Mesenteric fat pad (tissue), 1 donor: Measurements from ENCODE around the gene MBD3L4. TPM values are rescaled to one million over a fixed set of nuclear protein-coding genes. Genes with fewer than 3 reads are reported as not detected.
A peak's percentile ranks its signal among the peaks of the same experiment; 100 is the strongest.
"Not testable (repeated sequence)": the region's sequence is repeated elsewhere in the genome, so short reads cannot be mapped to it uniquely, and the experiment has no call there.

ENCODE experiments used
- DNase-seq: peaks from one replicate; pipeline ENCODE4 v3.0.0-alpha.2; 2020; ENCODE audit warnings: low spot score
- long read RNA-seq: library from polyadenylated mRNA; unstranded; transcript quantifications from one replicate; pipeline ENCODE4 v2.0.0, GENCODE V29; 2020
- total RNA-seq: library from RNA; stranded (reverse); fragmentation: NEBNext Ultra II Directional; extraction: Animal tissue kit (Norgen Biotek cat#: 25700); gene quantifications from one replicate; pipeline ENCODE4 v1.2.1, GENCODE V29; 2021
- donor health status: DM: yes; HTN: yes; CAD: no.

MBD3L4 gene
- total RNA-seq, result not detected
- long read RNA-seq, result 0 reads

DNA sequence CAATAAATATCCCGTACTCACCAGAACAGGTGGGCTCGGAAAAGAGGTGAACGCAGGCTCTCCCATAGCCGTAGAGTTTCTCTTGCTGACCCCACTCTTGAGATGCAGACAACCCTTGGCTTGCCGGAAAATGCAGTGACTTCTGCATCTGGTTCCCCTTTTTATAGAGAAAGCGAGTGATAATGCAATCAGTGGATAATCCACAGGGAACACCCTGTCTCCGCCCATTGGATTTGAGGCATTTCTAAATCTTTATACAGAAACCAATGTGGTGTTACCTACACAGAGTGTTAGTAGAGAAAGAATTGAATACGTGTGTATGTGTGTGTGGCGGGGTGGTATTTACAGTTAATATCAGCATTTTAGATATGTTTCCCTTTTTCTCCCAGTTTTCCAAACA lies at the start of gene MBD3L4:
Gene MBD3L4 (minus strand): TSS at position 101 of the 400 bp plus-strand sequence. CDS start 35 bp downstream, at position 66.
- not testable (repeated sequence) for DNase-seq

DNA sequence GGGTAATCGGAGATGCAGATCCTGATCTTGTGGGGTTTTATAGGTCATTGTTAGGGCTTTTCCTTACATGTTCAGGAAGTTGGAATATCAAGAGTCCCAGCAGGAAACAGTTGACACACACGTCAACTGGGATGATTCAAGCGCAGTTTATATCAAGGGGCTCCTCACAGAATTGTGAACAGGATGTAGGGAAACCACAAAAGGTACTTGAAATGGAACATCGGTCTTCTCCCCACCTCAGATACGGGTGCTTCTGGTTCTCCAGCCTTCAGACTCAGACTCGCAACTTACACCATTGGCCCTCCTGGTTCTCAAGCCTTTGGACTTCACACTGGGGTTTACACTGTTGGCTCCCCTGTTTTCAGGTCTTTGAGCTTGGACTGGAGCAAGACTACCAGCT lies 49.0 kb upstream of the MBD3L4 start:
- no peak for DNase-seq

DNA sequence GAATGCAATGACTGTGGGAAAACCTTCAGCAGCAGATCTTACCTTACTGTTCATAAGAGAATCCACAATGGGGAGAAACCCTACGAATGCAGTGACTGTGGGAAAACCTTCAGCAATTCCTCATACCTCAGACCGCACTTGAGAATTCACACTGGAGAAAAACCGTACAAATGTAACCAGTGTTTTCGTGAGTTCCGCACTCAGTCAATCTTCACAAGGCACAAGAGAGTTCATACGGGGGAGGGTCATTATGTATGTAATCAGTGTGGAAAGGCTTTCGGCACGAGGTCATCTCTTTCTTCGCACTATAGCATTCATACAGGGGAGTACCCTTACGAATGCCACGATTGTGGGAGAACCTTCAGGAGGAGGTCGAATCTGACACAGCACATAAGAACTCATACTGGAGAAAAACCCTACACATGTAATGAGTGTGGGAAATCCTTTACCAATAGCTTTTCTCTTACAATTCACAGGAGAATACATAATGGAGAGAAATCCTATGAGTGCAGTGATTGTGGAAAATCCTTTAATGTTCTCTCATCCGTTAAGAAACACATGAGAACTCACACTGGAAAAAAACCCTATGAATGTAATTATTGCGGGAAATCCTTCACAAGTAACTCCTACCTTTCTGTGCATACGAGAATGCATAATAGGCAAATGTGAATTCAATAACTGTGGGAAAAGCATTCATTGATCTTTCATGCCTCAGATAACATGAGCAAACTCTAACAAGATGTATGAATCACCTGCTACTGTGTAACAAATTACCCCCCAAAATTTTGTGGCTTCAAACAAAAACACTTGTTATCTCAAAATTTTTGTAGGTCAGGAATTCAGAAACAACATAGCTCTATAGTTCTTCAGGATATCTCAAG lies 43.3 kb upstream of the MBD3L4 start:
- no peak for DNase-seq

DNA sequence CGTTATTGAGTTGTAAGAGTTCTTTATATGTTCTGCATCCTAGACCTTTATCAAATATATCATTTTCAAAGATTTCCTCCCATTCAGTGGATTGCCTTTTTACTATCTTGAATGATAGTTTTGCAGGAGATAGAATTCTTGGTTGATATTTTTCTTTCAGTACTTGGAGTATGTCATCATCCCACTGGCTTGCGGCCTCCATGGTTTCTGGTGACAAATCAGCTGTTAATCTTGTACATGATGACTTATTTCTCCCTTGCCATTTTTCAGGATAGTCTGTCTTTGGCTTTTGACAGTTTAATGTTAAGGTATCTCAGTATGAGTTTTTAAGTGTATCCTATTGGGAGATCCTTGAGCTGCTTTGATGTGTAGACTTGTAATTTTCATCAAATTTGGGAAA lies 38.0 kb upstream of the MBD3L4 start:
- no peak for DNase-seq

DNA sequence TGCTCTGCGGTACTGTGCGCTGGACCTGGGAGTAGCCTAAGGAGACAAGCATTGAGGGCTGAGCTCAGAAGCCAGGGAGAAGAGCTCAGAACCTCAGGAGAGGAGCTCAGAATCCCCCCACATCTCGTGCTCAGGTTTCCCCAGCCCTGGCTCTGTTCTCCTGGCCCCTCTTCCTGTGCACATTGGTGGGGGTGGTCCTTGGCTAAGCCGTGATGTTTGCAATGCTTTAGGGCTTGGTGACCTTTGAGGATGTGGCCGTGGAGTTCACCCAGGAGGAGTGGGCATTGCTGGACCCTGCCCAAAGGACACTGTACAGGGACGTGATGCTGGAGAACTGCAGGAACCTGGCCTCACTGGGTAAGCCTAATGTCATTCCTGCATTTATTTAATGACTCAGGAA lies 36.2 kb upstream of the MBD3L4 start:
- DNase-seq, result no peak

DNA sequence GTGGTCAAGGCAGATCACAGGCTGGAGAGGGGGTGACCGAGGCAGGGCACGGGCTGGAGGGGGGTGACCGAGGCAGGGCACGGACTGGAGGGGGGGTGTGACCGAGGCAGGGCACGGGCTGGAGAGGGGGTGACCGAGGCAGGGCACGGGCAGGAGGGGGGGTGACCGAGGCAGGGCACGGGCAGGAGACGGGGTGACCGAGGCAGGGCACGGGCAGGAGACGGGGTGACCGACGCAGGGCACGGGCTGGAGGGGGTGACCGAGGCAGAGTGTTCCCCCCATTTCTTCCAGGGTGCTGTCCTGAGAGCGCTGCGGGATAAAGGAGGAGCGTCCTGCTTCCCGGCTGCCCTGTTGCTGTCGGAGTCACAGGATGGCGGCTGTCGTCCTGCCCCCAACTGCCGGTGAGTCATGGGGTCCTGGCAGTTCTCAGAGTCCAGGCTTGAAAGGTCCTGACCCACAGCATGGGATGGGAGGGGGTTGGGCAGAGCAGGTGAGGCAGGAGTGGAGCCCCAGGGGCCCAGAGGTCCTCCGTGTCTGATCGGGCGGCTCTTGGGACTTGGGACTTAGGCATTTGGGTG lies 34.8 kb upstream of the MBD3L4 start:
- DNase-seq, result no peak

DNA sequence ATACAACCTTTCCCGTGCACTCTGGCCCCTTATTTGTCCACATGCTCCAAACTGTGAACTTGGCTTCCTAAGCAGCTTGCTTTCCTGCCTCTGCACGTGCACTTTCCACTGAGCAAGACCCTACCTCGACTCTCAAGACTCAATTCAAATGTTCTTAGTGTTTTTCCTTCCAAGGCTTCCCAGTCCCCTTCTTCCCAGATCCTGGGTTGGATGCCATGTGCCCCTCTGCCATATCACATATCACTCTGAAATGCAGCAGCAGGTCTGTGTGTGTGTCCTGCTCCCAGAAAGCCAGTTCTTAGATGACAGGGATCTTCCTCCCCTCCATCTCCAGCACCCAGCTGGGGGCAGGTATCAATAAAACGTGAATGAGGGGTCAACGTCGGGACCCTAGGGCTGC lies 32.6 kb upstream of the MBD3L4 start:
- DNase-seq, result no peak

DNA sequence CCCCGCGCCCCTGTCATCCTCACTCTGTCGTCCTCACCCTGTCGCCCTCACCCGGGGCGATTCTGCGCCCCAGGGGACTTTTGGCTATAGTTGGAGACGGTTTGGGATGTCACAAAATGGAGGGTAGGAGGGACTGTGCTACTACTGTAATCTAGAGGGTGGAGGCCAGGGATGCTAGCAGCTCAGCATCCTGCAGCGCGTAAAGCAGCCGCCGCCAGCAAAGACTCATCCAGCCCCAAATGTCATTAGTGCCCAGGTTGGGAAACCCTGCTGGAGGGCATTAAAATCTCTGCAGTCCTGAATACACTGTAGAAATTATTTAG lies 29.9 kb upstream of the MBD3L4 start:
- DNase-seq, result no peak

DNA sequence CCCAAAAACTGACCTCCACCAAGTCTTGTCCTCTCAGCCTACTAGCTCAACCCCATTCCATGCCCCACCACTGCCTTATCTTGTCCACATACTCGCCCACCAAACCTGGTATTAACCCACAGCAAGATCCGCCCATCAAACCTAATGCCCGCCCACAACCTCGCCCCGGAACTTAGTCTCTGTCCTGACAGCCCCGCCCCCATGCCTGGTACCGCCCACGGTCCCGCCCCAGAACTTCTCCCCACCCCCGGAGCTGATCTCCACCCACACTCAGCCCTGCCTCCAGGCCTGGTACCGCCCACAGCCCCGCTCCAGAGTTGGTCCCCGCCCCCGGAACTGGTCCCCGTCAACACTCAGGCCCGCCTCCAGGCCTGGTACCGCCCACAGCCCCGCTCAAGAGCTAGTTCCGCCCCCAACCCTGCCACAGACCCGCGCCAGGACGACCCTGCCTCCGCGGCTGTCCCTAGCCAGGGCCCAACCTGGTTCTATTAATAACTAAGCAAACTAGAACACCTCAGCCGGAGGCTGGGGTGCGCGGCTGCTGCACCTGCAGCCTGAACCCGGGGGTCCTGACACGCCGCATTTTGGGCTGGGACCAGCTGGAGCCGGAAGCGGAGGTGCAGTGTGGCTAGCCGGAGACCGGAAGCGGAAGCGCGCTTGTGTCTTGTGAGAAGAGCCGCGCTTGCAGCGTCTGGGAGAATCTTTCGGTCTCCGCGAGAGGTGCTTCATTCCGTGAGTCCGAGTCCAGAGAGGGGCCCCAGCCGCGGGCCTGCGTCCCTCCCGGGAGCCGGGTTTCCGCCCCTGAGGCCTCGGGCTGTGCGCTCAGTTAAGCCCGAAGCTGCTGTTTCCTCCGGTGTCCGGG lies 29.3 kb upstream of the MBD3L4 start, which contains the start of gene ZNF557:
Gene ZNF557 (plus strand): TSS at position 662 of the 862 bp plus-strand sequence. CDS start 5,372 bp downstream, outside the sequence.
- DNase-seq, result peak; percentile 99

DNA sequence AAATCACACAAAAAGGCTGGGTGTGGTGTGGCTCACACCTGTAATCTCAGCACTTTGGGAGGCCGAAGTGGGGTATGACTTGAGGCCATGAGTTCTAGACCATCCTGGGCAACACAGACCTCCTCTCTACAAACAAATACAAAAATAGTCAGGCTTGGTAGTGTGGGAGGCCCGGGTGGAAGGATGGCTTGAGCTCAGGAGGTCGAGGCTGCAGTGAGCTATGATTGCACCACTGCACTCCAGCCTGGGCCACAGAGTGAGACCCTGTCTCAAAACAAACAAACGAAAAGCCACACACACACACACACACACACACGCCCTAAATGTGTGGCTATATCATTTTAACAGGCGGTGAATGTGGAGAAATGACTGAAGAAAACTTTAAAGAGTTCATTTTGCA lies 28.6 kb upstream of the MBD3L4 start:
- DNase-seq, result no peak

DNA sequence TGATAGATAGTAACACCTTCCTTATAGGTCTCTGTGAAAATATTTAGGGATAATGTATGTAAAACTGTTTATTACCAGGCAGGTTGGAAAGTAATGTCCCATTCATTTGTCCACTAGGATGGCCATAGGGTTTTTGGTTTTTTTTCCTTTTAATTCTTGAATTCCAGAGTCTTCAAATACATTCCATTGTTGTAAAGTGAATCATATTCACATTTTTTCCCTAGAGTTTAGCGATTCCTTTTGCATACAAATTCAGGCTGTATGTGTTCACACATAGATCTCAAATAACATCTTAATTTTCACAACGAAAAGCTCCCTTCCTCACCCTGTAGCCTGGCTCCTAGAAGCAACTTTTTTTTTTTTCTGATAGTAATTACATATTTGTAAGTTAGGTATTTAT lies 27.7 kb upstream of the MBD3L4 start:
- DNase-seq, result no peak

DNA sequence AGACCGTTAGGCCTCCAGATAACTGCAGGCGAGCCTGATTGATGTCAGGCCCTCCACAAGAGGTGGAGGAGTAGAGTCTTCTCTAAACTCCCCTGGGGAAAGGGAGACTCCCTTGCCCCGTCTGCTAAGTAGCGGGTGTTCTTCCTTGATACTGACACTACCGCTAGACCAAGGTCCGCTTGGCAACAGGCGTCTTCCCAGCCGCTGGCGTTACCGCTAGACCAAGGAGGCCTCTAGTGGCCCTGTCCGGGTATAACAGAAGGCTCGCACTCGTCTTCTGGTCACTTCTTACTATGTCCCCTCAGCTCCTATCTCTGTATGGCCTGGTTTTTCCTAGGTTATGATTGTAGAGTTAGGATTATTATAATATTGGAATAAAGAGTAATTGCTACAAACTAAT lies 27.1 kb upstream of the MBD3L4 start:
- DNase-seq, result not testable (repeated sequence)

DNA sequence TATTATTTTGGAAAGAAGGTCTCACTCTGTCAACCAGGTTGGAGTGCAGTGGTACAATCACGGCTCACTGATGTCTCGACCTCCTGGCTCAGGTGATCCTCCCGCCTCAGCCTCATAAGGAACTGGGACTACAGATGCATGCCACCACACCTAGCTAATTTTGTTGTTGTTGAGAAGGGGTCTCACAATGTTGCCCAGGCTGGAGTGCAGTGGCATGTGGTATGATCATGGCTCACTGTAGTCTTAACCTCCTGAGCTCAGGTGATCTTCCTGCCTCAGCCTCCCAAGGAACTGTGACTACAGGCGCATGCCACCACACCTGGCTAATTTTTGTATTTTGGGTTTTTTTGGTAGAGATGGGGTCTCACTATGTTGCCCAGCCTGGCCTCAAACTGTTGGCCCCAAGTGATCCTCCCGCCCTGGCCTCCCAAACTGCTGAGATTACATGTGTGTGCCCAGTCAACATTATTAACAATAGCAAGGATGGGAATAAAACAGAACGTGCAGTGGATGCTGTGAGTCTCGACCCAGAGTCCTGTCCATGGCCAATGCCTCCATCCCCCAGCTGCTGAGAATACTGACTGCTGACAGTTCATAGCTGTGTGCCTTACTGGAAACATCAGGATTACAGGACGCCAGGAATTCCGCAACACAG lies 23.9 kb upstream of the MBD3L4 start:
- DNase-seq, result no peak

DNA sequence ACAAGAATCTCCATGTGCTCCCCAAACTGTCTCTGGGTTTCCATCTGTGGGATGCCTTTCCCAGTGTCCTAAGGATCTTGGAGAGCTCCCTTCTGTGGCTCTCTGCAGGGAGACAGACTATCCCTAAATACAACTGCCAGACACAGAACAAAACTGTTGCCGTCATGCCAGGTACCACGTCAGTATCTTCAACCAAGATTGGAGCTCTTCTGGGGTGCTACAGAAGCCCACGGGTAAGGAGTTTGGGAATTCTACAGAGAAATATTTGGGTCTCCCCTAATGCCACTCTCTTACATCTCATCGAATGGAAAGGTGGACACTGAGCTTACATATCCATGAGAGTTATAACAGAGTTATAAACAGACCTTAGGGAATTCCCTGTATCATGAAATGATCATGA lies 23.4 kb upstream of the MBD3L4 start:
- no peak for DNase-seq

DNA sequence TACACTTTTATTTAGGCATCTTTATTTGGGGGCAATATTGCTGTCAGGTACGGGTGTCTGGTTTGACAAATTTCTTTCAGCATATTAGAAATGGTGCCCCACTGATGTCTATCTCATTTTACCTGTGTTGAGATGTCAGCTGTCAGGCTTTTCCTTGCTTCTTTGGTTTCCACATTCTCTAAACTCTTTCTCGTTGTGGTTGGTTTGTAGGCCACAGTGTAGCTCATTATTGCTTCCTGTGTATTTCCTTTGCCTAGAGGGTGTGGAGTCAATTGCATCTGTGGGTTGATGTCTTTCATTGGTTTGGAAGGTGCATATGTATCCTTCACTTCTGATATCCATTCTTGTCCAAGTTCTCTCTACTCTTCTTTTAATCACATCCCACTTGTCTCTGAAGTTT lies 20.0 kb upstream of the MBD3L4 start:
- not testable (repeated sequence) for DNase-seq

DNA sequence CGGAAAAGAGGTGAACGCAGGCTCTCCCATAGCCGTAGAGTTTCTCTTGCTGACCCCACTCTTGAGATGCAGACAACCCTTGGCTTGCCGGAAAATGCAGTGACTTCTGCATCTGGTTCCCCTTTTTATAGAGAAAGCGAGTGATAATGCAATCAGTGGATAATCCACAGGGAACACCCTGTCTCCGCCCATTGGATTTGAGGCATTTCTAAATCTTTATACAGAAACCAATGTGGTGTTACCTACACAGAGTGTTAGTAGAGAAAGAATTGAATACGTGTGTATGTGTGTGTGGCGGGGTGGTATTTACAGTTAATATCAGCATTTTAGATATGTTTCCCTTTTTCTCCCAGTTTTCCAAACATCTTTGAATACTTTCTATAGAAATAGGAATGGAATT lies 18.6 kb upstream of the MBD3L4 start, which contains the start of gene MBD3L3:
Gene MBD3L3 (minus strand): TSS at position 101 of the 400 bp plus-strand sequence. CDS start 71 bp downstream, at position 30.
- not testable (repeated sequence) for DNase-seq

DNA sequence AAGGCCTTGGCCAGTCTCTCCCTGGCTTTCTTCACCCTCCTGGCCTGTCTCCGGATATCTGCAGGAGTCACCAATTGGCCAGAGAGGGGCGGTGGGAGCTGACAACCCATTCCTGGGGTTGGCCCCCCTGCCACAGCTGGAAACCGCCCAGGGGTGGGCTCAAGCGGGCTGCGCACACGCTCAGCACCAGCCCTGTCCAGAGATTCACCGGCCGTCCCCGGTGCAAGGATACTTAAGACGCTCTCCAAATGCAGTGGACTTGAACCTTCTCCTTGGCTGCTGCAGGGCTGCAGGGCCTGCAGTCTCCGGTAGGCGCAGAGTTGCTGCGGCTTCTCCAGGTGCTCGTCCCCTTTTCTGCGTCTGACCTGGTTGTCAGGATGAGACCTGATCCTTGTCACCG lies 16.4 kb upstream of the MBD3L4 start:
- DNase-seq, result peak; percentile 81

DNA sequence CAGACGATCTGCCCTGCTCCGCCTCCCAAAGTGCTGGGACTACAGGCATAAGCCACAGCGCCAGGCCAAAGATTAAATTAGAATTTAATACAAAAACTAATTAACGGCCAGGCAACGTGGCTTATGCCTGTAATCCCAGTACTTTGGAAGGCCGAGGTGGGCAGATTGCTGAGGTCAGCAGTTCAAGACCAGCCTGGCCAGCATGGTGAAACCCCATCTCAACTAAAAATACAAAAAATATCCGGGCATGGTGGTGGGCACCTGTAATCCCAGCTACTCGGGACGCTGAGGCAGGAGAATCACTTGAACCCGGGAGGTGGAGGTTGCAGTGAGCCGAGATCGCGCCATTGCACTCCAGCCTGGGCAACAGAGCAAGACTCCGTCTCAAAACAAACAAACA lies 15.7 kb upstream of the MBD3L4 start:
- not testable (repeated sequence) for DNase-seq

DNA sequence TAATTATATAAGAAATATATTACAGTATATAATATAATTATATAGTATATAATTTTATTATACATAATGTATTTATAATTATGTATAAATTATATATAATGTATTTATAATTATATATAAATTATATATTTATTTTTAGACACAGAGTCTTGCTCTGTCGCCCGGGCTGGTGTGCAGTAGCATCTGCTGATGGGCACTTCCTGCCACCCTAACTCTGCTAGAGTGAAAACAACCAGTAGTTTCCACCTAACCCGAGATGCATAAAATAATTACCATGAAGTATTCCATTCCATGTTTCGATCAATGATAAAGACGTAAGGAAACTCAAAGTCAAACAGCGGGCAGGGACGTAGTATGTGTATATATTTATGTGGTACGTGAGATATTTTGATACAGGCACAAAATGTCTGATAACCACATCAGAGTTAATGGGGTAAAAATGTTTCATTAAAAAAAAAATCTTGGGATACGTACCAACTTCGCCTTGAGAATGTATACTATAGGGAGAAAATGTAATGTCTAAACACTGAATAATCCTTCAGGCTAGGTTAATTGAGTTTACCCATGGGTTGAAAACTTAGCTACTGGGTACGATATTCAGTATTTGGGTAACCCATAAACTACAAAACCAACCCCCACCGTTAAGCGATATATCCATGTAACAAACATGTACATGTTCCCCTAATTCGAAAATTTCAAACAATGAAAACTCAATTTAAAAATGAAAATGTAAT lies 14.8 kb upstream of the MBD3L4 start:
- not testable (repeated sequence) for DNase-seq

DNA sequence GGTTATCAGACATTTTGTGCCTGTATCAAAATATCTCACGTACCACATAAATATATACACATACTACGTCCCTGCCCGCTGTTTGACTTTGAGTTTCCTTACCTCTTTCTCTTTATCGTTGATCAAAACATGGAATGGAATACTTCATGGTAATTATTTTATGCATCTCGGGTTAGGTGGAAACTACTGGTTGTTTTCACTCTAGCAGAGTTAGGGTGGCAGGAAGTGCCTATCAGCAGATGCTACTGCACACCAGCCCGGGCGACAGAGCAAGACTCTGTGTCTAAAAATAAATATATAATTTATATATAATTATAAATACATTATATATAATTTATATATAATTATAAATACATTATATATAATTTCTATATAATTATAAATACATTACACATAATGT lies 12.9 kb upstream of the MBD3L4 start:
- not testable (repeated sequence) for DNase-seq
